Stimulated activated CD4-positive, alpha-beta T cell treated with anti-CD3 and anti-CD28 coated beads, Interleukin-12 subunit alpha, Interleukin-12 subunit beta, amount 100 ng/mL, for 48 hours (primary cell): Measurements from ENCODE around the gene FOXP4.

ENCODE experiments used
- DNase-seq, 3 donors: peaks; one replicate each; pipeline ENCODE4 v3.0.0-alpha.2; 2020; ENCODE audit warnings: low read depth in 2 of 3, low spot score in 1 of 3

Gene FOXP4

DNA sequence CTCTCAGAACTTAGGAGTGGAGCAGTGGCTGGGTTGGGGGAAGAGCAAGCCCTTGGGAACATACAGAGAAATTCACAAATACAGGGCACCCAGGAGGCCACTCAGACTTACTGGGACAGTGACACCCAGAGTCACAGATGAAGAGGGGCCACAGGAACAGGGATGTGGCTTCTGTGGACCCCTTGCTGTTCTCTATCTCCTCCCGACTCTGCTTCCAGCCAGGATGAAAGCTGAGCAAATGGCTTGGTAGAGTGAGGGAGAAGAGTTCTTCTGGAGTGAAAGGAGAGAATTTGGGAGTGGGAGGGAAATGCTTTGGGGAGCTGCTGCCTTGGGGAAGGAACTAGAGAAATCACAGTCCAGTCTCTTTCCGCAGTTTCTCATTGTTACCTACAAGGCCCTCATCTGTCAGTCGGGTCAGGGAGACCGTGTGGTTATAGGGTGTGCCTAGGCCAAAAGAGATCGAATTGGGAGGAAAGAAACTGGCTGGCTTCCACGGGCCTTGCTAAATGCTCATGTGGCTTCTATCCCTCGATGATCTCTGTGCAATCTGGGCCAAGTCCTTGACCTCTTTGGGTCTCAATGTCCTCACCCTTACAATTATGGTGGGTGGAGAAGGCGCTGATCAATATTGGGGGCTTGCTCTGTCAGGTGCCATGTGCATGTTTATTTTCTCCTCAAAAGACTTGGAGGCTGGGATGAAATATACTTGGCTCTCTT, 17.0 kb downstream of the FOXP4 start:
- no peak for DNase-seq

DNA sequence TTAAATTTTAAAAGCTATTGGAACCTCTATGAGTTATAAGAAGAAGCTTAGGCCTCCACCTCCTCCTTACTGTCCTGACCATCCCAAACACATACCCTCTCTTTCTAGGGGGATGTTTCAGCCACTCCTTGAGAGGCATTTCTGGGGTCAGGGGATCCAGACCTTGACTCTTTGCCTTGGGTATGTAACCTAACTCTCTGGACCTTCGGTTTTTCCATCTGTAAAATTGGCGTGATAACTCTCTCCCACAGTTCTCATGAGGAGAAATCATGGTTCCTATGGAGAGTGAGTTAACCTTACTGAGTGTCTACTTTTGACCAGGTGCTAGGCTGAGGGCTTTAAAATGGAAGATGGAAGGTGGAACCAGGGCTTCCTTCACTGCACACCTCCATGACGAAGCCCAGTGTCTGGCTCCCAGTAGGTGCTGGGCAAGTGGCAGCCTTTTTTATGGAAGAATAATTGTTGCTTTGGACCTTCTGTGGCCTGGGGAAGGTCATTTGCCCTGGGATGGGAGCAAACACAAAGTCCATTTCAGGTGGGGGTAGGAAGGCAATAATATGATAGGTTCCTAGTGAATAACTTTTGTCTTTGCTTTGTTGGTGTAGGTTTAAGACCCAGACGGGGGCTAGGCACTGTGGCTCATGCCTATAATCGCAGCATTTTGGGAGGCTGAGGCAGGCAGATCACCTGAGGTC, 18.4 kb downstream of the FOXP4 start:
- no peak for DNase-seq

DNA sequence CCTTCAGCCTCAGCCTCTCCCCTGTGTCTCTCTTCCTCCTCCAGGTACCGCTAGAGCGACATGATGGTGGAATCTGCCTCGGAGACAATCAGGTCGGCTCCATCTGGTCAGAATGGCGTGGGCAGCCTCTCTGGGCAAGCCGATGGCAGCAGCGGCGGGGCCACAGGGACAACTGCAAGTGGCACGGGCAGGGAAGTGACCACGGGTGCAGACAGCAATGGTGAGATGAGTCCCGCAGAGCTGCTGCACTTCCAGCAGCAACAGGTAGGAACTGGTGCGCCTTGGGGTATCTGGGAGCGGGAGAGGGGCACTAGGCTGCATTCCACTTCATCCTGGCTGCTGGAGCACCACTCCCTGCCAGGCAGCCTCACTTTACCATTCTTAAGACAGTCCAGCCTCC, 19.5 kb downstream of the FOXP4 start:
- no peak for DNase-seq

DNA sequence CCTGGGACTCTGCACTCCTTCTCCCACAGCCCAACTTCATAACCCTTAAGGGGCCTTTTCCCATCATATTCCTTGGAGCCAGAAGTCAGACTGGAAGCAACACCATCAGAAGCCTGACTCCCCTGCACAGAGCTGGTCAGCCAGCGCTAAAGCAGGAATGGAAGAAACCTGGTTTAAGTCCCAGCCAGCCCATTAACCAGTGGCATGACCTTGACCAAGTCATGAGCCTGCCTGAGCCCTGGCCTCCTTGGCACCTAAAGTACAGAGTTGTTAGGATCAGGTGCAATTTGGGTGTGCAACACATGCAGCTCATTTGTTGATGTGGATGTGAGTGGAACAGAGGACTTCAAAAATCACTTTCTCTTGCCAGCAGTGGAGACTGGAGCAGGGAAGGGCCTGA, 20.8 kb downstream of the FOXP4 start:
- DNase-seq: no peak

DNA sequence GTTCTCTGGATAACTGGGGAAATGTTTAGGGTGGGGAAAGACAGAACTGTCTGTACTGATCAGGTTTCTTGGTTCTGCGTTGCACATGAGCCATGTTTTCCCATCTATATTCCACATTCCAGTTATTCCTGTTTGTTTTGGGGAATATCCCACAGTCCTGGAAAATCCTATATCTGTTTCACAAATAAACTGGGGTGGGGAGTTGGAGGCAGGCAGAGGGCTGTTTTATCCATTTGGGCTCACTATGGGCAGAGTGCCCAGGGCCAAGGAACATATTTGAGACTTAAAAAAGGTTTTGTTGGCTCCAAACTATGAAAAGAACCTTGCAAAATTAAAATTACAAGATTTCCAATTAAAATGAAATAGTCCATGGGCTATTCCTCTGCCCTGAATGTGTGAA, 21.5 kb downstream of the FOXP4 start:
- no peak for DNase-seq

DNA sequence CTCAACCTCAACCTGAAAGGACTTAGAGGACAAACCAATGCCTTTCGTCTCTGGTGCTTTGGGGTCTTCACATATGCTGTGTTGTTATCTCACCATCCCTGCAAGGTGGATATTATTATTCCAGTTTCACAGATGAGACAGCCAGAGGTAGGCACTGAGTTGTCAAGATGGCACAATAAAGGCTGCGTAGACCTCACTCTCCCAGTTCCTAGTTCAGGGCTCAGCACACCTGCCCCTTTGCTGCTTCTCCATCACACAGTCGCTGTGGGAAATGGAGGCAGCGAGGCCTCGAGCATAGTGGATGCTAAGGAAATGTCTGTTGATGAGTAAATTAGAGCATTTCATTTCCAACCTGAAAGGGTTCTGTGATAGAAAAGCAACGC, 22.0 kb downstream of the FOXP4 start:
- DNase-seq: no peak

DNA sequence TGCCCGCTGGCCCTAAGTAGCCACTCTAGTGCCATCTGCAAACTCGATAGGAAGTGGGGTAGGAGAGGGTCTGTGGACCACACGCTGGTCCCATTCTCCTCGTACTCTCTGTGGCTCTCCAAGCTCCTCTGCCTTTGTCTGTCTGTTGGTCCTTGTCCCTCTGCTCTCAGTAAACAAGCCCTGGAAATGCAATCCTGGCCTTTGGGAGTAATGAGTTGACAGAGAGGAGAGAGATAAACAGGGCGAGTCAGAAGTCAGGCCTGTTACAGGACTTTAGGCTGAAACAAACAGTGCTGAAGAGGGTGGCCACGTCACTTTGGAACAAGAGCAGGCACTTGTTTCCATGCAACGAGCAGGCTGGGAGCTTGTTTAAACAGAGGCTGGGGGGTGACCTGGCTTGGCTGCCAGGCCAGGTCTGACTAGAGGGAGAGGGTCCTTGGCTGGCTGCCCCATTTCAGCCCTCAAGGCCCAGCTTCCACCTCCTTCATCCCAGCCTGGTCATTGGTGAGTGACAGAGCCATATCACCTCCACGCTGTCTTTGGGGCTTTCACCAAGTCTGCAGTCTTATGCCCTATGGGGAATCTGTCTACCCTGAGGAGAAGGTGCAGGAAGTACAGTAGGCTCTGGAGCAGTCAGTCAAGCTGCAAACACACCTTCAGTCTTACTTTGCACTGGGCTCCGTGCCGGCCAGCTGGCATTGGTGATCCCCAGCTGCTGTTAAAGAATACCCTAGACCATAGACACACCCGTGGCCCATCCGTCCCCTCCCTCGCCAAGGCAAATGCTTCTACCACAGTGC, 22.6 kb downstream of the FOXP4 start:
- DNase-seq: no peak

DNA sequence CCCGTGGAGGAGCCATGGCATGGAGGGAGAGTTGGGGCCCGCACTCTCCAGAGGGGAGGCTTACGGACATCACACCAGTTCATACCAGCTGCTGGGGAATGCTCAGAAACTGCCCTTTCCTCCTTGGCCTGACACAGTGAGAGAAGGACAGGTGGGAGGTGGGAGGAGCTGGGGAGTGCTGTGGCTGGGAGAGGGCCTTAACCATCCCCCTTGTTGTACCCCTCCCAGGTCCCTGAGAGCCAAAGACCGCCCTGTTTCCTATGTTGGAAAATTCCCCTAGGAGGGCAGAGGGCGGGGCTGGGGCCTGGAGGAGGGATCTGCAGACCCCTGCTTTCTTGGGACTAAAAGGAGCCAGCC, 24.1 kb downstream of the FOXP4 start:
- DNase-seq: no peak

DNA sequence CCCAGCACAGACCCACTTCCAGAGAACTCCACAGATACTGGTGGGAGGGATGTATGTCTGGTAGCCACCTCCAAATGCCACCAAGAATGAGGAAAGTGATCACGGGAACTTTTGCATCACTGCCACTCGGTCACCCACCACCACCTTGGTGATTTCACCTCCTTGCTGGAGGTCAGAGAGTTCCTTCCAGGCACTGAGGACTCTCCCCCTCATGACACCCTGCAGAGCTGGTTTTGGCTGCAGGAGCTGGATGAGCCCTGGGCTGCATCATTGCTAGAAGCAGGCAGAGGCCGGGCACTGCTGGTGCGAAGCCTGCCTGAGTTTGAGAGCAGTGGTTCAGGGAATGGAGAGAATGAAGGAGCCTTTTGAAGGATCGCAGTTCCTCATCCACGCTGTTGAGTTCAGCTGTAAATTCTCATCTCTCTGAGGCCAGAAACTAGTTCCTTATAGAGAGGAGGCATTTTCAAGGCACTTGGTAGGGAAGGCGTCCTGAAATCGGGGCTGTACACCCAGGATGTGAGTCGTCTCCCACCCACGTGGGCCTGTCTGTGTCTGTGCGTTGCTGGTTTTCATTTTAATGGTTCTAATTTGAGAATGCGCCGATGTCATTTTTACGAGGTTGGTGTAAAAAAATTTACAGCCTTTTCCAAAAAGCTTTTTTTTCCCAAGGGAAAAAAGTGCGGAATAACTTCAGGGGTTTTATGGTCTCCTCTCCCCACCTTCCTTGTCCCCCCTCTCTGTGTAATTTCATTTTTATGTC, 25.0 kb downstream of the FOXP4 start:
- DNase-seq: no peak

DNA sequence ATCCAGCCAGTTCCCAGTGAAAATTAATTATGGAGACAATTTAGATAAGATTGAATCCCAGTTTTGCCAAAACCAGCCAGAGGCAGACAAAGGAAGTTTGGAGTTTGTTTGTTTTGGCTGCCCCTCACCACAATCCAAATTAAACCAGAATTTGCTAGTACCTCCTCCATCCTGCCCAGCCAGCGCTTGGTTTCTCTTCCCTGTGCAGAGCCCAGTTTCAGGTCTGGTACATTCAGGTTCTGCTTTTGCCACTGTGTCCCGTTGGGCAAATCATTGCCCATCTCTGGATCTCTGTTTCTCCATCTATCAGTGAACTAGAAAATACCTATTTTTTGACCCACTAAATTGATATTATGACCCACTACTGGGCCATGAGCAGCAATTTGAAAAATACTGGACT, 26.4 kb downstream of the FOXP4 start:
- no peak for DNase-seq

DNA sequence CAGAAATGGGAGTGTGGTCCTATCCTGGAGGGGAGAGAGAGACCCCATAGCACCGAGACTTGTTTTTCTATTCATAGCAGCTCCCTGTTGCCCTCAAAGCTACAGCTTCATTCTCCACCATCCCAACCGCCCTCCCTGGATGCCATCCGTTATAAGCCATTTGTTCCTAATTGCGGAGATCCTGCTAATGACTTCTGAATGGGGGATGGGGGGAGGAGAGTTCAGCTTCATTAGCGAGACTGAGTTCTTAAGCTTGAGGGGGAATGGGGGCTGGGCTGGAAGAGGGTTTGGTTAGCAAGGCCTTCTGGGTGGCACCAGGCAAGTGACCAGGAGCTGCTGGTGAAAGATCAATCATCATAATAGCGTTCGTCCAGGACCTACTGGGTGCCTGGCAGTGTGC, 27.1 kb downstream of the FOXP4 start:
- no peak for DNase-seq

DNA sequence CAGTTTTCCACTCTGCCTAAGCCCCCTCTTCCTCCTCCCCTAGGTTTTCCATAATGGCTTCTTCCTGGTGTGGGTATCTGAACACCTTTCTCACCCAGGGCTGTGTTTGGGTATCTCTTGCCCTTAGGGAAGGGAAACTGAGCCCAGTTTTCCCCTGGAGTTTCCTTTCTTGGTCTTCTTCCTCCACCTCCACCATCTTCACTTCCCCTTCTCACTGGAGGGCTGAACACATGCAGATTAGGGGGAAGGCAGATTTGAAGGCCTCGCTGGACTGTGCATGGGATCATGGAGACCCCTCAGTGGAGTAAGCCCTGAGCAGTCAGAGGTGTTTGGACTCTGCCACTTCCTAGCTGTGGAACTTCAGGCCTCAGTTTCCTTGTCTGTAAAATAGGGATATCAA, 27.8 kb downstream of the FOXP4 start:
- no peak for DNase-seq

DNA sequence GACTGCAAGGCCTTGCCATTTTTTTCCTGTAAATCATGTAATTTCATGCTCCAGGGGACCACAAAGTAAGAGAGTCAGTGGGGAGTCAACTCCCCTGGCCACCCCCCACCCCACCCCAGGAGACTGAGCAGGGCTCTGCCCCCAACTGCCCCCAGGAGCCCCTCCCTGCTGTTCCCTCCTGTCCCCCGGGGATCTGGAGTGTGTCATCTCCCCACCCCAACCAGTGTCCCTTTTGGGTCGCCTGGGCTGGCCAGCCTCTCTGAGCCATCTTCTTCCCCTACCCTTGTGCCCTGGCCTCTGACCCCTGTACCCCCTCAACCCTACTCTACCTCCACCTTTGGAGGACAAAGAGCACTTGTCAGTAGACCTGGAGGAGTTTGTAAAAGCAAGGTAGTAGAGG, 29.4 kb downstream of the FOXP4 start:
- DNase-seq: no peak

DNA sequence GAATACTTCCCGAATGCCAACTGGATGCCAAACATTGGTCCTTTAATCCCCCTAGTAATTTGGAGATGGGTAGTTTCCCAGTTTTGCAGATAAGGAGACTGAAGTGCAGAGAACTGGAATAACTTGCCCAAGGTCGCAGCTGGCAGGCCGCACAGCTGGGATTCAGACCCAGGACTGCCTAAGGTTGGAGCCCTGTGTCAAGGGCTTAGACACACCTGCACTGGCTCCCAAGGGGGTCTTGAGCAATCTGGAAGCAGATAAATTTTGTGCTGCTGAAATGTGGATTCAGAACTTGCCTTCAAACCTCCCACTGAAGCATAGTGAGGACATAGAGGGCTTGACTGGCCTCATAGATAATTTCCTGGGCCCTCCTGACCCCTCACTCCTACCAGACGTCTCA, 30.5 kb downstream of the FOXP4 start:
- no peak for DNase-seq

DNA sequence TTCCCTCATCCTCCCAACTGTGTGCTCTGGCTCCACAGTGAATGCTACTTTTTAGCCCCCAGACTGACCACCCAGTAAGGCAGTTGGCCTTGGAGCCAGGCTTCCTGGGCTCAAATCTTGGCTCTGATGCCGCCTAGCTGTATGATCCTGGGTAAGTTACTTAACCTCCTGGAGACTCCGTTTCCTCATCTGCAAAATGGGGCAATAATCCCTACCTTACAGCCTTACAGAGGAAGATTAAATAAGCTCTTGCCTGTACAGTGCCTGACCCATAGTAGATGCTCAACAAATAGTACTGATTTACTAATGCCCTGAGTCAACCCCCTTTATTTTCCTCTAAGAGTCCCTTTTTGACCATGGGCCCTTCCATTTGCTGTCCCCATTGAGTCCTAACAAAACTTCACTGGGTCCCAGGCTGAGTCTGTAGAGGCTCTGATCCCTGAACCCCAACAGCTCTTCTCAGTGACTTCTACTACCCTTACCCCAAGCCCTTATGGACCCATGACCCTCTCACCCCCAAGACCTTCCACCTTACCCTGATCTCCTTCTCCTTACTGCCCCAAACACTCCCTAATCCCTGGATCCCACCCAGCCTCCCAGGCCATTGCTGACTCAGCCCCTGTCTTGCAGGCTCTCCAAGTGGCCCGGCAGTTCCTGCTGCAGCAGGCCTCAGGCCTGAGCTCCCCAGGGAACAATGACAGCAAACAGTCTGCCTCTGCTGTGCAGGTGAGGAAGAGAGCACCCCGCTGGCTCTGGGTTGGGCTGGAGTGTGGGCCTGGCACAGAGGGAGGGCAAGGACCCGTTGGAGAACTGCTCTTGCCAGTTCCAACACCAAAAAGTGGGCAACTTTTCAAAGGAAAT, 31.4 kb downstream of the FOXP4 start:
- no peak for DNase-seq

DNA sequence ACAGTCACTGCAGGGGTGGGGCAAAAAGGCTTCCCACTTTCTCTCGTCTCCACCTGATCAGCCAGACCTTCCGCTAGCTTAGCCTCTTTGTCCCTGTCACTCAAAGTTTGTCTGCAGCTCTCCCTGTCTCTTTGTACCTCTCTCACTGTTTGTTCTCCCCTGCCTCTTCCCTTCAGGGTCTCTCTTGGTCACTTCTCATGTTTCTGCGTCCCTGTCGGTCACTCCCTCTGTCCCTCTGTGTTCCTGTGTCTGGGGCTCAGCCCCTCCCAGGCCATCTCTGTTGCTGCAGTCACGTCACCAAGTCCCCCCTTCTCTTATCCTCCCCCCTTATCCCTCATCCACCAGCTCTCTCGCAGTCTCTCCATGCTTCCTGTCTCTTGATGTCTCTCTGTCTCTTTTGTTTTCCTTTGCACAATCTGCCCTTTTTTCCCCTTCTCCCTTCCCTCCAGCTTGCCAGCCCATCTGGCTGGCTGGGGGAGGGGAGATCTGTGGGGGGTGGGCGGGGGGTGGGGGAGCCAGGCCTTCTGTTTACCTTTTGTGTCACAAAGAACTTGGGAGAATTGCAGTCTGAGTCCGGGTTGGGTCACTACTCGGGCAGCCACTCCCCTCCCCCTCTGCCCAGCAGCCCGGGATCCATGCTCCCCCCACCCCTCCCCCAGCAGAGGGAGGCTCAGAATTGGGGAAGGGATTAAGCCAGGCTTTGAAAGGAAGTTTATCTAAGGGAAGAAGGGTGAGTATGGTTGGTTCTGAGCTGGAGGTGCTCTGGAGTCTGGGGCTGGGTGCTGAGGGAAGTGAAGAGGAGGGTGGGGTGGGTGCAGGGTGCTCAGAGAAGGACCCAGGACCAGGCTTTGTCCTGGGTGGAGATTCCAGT, 32.3 kb downstream of the FOXP4 start:
- no peak for DNase-seq

DNA sequence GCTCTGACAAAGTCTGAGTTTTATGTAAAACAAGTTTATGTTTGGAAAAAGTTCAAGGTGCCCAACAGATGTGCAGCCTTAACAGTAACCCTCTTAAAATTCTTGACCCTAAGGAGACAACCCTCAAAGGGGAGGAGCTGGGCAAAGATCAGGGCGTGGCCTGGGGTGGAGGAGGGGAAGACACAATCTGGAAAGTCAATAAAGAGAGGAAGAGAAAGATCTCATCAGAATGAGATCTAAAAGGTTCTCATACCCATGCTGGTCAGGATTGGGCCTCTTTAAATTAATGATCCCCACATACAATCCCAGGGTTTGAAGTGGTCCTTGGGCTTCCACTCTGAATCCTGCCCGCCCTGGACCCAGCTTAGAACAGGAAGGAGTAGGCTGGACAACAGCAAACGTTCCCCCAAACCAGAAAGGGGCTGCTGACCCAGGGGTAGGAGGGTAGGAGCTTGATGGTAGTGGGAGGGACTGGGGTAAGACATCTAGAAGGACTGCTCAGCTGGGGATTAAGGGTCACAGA, 33.0 kb downstream of the FOXP4 start:
- DNase-seq: no peak

DNA sequence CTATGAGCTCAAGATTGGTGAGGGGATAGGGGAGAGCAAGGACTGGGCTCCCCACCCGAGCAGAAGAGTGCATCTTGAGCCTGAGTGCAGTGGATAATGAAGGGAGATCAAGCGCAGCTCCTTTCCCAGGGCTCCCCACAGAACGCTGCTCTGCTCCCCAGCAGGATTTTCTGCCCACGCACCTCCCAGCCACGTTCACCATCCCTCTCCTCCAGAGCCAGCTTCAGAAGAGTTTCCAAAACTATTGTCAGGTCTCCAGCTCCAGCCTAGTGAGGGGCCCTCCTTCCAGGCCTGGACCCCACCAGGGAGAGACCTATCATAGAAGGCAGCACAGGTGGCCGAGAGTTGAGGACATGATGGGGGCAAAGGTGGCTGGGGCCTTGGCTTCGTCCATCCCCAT, 34.5 kb downstream of the FOXP4 start:
- DNase-seq: no peak

DNA sequence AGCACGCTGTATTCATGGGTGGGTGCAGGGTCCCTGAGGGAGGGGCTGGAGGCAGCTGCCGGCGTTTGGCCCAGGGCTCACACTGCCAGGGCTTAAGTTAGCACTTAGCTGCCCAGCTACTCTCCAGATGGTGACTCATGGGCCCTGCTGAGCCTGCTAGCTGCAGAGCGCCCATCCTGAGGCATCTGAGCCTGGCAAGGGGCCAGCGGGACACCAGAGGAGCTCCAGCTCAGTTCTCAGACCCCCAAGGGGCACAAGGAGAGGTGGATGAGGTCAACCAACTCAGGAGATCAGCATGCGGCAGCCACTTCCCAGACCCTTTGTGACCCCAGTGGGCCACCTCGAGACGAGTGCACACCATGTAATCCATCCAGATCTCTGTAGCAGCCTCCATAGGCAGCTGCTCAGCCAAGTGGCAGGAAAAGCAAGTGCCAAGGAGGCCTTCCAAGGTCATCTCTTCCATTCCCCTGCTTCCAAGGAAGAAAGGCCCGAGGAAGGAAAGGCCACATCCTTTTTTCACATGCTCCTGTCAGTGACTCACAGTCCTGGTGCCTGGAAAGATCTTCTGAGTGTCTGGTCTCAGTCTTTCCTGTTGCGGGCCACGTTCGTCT, 35.3 kb downstream of the FOXP4 start:
- DNase-seq: no peak
